Fibroblast of mammary gland (primary cell): ENCODE measurements around the gene OR4F6.
"Not testable (repeated sequence)": the region's sequence is repeated elsewhere in the genome, so short reads cannot be mapped to it uniquely, and the experiment has no call there.

Source experiments
- DNase-seq: peaks from one replicate; pipeline ENCODE4 v3.0.0-alpha.2; 2010; ENCODE audit warnings: low read depth
- H3K4me3 ChIP-seq: 2 replicates; pipeline ENCODE4 v1.5.1; 2011; ENCODE audit warnings: low read depth, mild to moderate bottlenecking, low read length, moderate library complexity; ENCODE audit not compliant: control insufficient read depth
- TF ChIP-seq, protein P1 (sequence below): conservative IDR thresholded peaks from 2 replicates; pipeline ENCODE4 v1.5.1; 2011; ENCODE audit warnings: low read depth, low read length, inconsistent platforms; ENCODE audit not compliant: control insufficient read depth, insufficient read depth

Gene OR4F6

DNA sequence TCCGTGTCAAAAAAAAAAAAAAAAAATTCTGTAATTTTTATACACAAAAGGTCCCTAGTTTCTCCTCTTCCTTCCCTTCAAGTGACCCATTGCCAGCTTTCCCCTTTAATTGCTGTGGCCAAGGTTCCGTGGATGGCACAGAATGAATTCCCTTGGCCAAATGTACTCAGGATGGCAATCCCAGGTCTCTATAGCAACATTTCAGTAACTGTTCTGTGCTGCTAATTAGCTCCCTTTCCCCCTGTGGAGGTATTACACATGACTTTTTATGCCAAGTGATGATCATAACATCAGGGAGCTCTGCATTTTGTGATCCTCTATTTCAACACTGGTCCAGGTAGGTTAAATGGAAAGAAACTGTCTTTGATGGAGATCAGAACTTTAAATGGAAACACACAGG lies at the start of gene OR4F6:
TSS of gene OR4F6 (plus strand) at position 301 of the 400 bp plus-strand sequence. CDS start 2,211 bp downstream, outside the sequence.
- no peak within 1 kb of the TSS for H3K4me3 ChIP-seq
- no peak for DNase-seq
- TF ChIP-seq, protein P1, sequence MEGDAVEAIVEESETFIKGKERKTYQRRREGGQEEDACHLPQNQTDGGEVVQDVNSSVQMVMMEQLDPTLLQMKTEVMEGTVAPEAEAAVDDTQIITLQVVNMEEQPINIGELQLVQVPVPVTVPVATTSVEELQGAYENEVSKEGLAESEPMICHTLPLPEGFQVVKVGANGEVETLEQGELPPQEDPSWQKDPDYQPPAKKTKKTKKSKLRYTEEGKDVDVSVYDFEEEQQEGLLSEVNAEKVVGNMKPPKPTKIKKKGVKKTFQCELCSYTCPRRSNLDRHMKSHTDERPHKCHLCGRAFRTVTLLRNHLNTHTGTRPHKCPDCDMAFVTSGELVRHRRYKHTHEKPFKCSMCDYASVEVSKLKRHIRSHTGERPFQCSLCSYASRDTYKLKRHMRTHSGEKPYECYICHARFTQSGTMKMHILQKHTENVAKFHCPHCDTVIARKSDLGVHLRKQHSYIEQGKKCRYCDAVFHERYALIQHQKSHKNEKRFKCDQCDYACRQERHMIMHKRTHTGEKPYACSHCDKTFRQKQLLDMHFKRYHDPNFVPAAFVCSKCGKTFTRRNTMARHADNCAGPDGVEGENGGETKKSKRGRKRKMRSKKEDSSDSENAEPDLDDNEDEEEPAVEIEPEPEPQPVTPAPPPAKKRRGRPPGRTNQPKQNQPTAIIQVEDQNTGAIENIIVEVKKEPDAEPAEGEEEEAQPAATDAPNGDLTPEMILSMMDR, result no peak

DNA sequence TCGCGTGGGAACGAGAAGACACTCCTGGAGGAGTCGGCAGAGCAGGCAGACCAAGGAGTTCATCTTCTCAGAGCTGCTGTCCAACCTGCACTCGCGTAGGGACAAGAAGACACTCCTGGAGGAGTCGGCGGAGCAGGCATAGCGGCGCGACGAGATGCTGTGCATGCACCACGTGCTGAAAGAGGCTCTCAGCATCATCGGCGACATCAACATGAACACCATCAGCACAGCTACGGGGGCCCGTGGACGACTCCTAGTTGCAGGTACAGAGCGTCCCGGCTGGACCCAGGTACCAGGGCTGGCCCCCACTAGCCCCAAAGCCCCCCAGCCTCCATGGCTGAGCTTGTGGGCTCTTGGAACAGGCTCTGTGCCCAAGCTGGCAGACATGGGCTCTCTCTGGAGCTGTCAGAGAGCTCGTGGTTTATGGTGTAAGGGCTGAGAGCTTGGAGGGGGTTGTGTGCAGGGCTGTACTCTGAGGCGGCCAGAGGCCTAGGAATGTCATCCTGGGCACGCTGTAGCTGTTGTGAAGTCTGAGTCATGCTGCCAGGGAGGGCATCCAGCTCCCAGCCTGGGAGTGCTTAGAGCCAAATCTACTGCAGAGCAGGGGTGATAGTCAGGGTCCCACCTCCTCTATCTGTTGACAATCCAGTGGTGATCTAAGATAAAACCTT lies 38.5 kb upstream of the OR4F6 start:
- H3K4me3 ChIP-seq, DNase-seq: not testable (repeated sequence)

DNA sequence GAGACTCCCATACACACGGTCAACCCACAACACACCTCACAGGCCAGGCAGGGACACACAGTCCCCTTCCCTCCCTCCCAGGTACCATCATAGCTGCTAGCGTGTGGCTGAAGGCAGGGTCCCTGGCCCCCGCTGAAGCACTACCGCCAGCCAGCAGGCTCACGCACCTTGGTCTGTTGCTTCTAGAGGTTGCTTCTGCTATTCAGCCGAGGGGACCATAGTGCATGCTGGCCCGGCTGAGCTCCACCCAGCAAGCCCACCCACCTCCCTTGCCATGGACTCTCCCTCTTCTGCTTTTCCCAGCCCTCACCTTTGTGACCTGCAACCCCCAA lies 38.0 kb upstream of the OR4F6 start:
- DNase-seq, H3K4me3 ChIP-seq: not testable (repeated sequence)

DNA sequence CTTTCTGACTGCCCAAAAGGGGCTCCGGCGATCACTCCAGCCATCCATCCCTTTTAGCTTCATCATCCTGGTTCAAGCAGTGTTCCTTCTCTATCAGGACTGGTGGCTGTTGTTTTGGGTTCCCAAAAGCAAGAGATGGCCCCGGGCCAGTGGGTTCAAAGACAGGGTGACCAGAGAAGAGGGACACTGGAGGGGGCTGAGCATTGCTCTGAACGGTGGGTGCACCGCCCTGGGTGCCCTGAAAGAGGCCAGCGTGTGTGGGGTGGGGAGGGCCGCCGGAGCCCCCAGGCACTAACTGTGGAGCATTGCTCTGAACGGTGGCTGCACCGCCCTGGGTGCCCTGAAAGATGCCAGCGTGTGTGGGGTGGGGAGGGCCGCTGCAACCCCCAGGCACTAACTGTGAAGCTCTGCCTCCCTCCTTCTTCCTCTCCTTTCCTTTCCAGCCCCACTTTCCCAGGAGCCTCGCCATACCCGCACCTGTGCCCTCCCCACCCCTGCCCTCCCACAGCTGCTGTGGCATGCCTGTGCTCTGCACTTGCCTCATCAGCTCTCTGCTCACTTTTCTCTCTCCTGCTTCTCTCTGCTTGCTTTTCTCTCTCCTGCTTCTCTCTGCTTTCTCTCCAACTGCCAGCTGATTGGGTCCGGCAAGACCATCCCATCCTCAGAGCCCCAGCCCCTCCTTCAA lies 37.4 kb upstream of the OR4F6 start:
- DNase-seq, result no peak
- TF ChIP-seq, protein P1, result no peak
- no peak overlapping the region for H3K4me3 ChIP-seq

DNA sequence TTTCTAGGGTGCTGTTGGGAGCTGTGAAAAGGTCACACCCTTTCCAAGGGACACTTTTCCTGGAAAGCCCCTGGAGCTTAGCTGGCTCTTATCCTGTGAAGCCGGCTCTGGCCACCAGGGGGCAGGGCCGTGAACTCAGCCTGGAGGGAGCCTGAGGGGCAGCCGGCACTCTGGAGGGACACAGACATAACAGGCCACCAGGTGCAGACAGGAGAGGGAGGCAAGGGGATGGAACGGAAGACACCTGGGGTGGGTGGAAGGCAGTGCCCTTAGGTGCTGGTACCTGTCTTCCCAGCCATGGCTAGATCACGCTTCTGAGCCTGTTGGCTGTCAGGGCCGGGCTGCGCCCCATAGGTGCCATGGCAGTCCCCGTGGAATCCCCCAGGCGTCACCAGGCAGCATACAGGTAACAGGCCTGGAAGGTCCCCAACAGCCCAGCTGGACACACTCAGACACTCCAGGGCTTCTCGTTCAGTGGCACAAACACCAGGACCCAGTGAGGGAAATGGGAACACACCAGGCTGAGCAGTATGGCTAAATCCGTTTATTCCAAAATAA lies 36.1 kb upstream of the OR4F6 start:
- not testable (repeated sequence) for DNase-seq, H3K4me3 ChIP-seq

GRCh38 chr15:101772921-101773320 lies 30.4 kb upstream of the OR4F6 start:
- TF ChIP-seq, protein P1, result no peak
- H3K4me3 ChIP-seq, result no peak overlapping the region
- no peak for DNase-seq

GRCh38 chr15:101773496-101774100 lies 29.7 kb upstream of the OR4F6 start:
- DNase-seq, result no peak
- TF ChIP-seq, protein P1, result peak; percentile 15
- no peak overlapping the region for H3K4me3 ChIP-seq

GRCh38 chr15:101775136-101775535 lies 28.2 kb upstream of the OR4F6 start:
- H3K4me3 ChIP-seq, result no peak overlapping the region
- TF ChIP-seq, protein P1, result no peak
- no peak for DNase-seq

GRCh38 chr15:101778576-101778975 lies 24.7 kb upstream of the OR4F6 start:
- not testable (repeated sequence) for H3K4me3 ChIP-seq

DNA sequence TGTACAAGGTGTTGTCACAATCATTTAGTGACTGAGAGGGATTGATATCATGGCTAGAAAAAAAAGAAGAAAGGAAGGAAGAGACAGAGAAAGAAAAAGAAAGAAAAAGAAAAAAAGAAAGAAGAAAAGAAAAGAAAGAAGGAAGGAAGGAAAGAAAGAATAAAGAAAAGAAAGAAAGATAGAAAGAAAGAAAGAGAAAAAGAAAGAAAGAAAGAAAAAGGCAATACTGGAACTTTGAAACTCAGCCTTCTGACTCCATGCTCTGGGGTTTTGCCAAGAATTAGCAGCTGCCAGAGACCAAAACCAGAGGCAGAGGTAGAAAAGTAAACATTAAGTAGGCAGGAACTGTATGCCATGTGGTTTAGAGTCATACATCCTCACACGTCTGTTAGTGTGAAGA lies 23.1 kb upstream of the OR4F6 start:
- not testable (repeated sequence) for H3K4me3 ChIP-seq
- DNase-seq, result peak; percentile 47

More at GRCh38 chr15:101778576-101778975, 24.7 kb upstream of the OR4F6 start:
- not testable (repeated sequence) for DNase-seq
